Hippocampal formation (tissue), 2 donors: ENCODE measurements around the gene PDE4D.

ENCODE experiments used
- DNase-seq, 2 donors: peaks; one replicate each; lab custom pipeline; 2025; lab: John Stamatoyannopoulos, UW

PDE4D gene

DNA sequence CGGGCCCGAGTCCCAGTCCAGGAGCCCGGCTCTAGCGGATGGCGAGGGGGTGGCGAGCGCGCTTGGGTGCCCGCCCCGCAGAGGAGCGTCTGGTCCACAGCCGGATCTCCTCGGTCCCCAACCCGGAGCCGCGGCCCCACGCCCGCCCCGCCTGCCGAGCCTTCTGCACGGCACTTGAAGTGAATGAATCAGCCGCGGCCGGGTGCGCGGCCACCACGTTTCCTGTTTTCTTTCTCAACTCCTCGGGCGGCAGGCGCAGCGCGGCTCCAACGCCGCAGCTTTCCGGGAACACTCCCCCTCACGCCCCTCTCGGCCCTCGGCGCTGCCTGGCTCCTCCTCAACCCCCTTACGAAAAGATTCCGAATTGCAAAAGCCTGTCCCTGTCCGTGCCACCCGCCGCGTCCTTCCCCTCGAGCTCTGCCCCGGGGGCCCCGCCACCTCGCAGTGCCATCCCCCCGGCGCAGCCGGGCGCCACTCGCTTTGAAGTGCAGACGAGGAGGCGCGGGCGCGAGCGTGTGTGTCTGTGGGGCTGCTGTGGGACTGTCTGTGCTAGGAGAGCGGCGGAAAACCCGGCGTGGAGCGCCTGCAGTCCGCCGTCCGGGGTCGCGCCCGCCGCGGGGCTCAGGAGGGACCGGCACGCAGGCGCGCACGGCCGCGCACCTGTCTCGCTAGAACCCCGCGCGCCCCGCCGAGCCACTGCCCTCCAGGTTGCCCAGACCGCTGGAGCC, 854.1 kb downstream of the PDE4D start:
- DNase-seq, result peak; percentile 18

GRCh38 chr5:59038798-59039295, 854.7 kb downstream of the PDE4D start:
- DNase-seq, result no peak

- no peak for DNase-seq
These were observed 855.4 kb downstream of the PDE4D start for GRCh38 chr5:59037941-59038797.

- DNase-seq, result no peak
These were observed 856.1 kb downstream of the PDE4D start for GRCh38 chr5:59037453-59037852.

DNA sequence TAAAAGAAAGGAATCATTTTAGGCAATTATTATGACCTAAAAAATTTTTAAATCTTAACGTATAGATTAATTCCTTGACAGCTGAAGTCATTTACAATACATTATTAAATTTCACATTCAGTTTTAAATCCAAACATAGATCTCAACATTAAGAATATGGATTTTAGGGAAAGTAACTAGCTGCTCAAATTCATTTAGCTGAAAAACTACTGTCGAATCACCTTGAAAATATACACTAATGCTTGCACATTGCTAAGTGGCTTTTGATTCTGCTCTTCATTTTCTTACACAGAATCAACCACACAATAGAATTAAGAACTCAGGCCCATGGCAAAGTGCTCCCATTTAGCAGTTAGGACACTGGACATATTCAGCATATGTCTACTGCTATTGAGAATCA, 856.5 kb downstream of the PDE4D start:
- no peak for DNase-seq

- no peak for DNase-seq
These were observed 857.1 kb downstream of the PDE4D start for GRCh38 chr5:59036274-59036961.

GRCh38 chr5:59035681-59036080, 857.8 kb downstream of the PDE4D start:
- no peak for DNase-seq

DNA sequence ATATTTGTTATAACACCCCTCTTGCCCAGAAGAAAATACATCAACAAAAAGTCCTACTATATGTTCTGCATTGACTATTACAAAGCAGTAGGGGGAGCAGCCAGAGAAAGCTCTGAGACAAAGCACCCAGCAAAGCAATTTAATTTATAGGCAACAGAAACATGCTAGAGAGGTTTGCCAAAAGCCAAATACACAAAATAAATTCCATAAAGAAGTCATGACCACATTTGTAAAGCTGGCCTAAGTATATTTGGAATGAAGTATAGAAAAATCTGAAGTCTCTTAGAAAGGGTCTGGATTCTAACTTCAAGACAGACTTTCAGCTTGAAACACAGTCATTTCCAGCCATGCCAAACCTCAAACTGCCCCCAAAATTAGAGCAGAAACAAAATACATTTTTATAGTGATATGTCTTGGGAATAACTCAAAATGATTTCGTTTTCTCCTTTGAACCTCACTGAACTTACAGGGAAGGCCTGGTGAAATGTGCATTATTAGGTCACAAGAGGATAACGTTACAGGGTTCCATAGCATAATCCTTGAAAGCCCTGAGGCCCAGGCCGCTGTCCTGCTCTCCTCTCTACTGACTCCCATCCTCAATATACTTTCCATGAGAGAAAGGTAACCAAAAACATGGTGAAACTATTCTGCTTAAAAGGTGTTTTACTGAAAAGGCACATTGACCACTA, 858.9 kb downstream of the PDE4D start:
- peak in 1 of 2 donors; percentile 13 for DNase-seq

GRCh38 chr5:59027145-59027907, 866.2 kb downstream of the PDE4D start:
- no peak for DNase-seq

DNA sequence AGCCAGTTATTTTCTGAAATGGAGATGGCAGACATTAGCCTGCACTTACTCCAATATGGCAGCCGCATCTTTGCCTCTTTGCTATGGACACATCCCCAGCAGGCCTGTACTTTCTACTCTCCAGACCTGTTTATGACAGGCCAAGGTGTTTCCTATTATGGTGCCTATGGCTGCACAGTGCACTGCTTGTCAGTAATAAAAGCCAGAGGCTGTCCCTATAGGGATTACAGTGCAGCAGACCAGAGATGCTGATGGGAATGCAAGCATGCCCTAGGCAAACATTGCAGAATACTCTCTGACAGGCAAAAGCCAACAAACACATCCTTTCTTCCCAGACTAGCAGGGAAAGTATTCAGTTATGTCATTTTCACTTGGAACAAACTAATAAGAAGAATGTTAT, 867.8 kb downstream of the PDE4D start:
- DNase-seq, result no peak

GRCh38 chr5:59021837-59022514, 871.5 kb downstream of the PDE4D start:
- DNase-seq, result no peak

DNA sequence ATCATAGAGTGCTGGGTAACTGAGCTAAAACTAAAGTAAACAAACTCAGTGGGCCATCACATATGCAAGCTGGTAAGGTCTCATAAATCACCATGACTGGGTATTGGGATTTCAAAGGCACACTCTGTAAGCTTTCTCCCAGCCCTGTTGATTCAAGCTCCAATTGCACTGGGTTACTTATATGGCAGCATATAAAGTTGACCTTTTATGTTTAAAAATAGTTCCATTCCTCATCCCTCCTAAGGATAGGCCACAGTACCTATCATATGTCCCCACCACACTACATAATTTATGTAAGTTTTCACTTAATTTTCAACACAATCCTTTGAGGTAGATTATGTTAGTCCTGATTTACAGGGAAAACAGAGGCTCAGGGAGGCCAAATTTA, 872.2 kb downstream of the PDE4D start:
- no peak for DNase-seq

GRCh38 chr5:59020611-59021285, 872.8 kb downstream of the PDE4D start:
- DNase-seq, result no peak

- no peak for DNase-seq
These were observed 874.4 kb downstream of the PDE4D start for GRCh38 chr5:59019078-59019477.

DNA sequence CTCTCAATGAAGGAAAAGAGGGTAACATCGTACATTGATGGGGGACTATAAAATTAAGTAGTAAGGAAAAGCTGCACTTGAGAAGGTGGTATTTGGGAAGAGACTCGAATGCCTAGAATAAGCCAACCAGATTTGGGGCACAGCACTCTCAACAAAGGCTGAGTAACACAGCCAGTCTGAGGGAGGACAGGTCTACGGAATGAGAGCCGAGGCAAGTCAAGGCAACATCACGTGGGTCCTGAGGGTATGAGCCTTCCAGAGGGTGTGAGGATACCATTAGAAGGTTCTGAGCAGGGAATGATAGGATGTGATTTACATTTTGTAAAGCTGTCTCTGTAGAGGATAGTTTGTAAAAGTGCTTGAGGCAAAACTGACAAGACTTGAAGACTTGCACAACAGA, 876.6 kb downstream of the PDE4D start:
- DNase-seq, result no peak

GRCh38 chr5:59008816-59009473, 884.6 kb downstream of the PDE4D start:
- no peak for DNase-seq

DNA sequence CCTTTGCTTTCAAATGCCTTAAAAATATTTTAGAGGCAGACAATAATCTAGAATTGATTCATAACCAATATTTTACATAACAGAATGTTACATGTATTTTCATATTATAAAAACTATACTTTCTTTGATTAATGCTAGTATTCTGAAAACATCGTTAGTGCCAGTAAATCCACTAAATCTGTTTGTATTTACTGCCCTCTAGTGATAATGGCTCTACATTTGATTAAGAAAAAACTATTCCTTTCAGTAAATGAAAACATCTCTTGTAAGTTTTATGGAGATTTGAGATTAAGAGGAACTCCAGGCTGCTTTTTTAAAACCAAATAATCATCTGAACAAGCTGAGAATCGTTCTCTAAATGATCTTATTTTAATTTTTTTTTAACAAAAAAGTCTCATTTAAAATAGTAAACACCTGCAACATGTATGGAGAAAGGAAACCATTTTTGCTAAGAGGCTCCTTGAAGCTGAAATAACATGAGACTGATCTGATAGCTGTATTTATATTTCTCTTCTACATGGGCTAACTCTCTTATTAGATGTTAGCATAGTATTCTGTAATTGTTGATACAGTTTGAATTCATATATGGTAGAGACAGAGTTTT, 886.0 kb downstream of the PDE4D start:
- DNase-seq, result peak in 1 of 2 donors; percentile 79

- no peak for DNase-seq
These were observed 887.4 kb downstream of the PDE4D start for GRCh38 chr5:59005934-59006701.
